Omental fat pad (tissue), 4 donors: ENCODE measurements around the gene GRIK1. TPM values are rescaled to one million over a fixed set of nuclear protein-coding genes. Genes with fewer than 3 reads are reported as not detected.

ENCODE experiments used
- ATAC-seq: fragments of 150-250 bp; one replicate; pipeline ENCODE4 v1.9.1; 2016; ENCODE audit warnings: mild to moderate bottlenecking, moderate library complexity; ENCODE audit not compliant: low FRiP score
- DNase-seq: peaks from one replicate; pipeline ENCODE4 v3.0.0-alpha.2; 2019; ENCODE audit warnings: low spot score
- total RNA-seq, 4 donors: library from RNA; depleted of rRNA; stranded (reverse); fragments of >200 nt; gene quantifications; one replicate each; pipeline ENCODE4 v1.1.0, GENCODE V29; 2016
- TF ChIP-seq, protein P1 (sequence below), 3 donors: fragments of 450-650 bp; IDR thresholded peaks; one replicate each; pipeline ENCODE4 v1.5.1; 2016 to 2017; ENCODE audit warnings: antibody characterized with exemption in 3 of 3, mild to moderate bottlenecking in 3 of 3, moderate library complexity in 2 of 3

Gene GRIK1
- total RNA-seq, 4 donors from 2014 or later: 0.09 to 0.44 (median 0.32) TPM; not detected in 1

DNA sequence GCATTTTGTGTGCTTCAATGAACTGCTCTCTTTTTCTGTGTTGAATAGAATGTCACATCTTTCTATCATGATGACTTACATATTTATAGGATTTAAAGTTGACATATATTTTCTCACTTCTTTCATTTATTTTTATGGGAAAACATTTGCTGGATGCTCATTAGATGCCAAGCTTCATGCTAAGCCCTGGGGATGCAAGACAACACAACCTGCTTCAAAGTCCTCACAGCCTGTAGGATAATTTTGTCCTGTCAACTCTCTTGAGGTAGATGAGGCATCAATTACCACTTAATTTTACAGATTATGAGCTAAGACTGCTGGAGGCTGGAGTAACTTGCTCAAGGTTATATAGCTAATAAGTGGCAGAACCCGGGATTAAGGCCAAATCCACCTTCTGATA lies 264.3 kb downstream of the GRIK1 start:
- TF ChIP-seq, protein P1, sequence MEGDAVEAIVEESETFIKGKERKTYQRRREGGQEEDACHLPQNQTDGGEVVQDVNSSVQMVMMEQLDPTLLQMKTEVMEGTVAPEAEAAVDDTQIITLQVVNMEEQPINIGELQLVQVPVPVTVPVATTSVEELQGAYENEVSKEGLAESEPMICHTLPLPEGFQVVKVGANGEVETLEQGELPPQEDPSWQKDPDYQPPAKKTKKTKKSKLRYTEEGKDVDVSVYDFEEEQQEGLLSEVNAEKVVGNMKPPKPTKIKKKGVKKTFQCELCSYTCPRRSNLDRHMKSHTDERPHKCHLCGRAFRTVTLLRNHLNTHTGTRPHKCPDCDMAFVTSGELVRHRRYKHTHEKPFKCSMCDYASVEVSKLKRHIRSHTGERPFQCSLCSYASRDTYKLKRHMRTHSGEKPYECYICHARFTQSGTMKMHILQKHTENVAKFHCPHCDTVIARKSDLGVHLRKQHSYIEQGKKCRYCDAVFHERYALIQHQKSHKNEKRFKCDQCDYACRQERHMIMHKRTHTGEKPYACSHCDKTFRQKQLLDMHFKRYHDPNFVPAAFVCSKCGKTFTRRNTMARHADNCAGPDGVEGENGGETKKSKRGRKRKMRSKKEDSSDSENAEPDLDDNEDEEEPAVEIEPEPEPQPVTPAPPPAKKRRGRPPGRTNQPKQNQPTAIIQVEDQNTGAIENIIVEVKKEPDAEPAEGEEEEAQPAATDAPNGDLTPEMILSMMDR (IDR thresholded peaks at IDR 0.05): no peak
- no peak for DNase-seq
- no peak for ATAC-seq

DNA sequence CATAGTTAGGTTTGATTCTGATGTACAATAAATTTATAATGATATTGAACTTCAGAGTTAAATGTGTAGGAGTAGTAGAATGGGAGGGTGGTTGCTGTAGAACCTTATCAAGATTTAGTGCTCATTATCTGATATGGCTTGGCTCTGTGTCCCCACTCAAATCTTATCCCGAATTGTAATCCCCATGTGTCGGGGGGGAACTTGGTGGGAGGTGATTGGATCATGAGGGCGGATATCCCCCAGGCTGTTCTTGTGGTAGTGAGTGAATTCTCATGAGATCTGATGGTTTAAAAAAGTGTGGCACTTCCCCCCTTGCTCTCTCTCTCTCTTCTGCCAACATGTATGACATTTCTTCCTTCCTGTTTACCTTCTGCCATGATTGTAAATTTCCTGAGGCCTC lies 265.5 kb downstream of the GRIK1 start:
- TF ChIP-seq, protein P1 (IDR thresholded peaks at IDR 0.05): no peak
- ATAC-seq (no peak), DNase-seq (no peak)

DNA sequence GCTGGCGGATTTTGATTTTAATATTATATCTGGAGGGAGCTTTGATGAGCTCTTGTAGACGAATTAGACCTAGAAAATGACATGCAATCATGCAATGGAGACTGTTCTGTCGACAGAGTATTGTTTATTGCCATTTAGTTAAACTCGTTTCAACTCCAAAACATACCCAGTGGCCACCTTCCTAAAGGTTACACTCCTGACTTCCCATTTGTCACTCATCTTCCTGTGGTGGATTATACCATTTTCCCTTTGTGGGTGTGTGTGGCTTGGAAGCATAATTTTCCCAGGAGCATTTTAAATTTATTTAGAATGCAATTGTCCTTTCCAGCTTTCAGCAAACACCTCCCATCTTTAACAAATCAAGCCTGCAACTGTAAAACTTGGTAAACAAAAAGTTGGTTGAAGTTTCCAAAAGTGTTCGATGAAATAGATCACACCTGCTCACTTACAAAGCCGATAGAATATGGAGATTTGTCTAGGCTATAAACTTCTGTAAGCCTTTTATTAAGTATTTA lies 266.6 kb downstream of the GRIK1 start:
- TF ChIP-seq, protein P1 (IDR thresholded peaks at IDR 0.05): no peak
- DNase-seq: no peak
- no peak for ATAC-seq

- DNase-seq: no peak
- TF ChIP-seq, protein P1 (IDR thresholded peaks at IDR 0.05): no peak
- no peak for ATAC-seq
These were observed 268.1 kb downstream of the GRIK1 start for GRCh38 chr21:29671728-29672127.

GRCh38 chr21:29670228-29670627 lies 269.6 kb downstream of the GRIK1 start:
- ATAC-seq (no peak), DNase-seq (no peak)
- TF ChIP-seq, protein P1 (IDR thresholded peaks at IDR 0.05): no peak

DNA sequence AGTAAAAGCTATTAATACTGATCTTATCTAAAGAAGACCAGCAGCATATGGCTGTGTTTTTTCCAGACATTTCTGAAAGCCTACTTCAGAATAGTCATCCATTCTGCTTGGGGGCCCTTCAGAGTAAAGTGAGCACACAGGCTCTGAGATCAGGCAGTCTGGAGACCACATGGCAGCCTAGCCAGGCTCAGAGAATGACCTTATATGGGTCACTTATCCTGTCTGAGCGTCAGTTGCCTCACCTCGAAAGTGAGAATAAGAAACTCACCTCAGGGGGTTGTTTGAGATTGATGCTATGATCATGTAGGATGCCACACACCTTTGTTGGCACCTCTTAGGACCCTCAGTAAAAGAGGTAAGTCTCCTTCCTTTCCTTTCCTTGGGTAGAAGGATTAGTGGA lies 270.4 kb downstream of the GRIK1 start:
- no peak for ATAC-seq
- TF ChIP-seq, protein P1 (IDR thresholded peaks at IDR 0.05): no peak

DNA sequence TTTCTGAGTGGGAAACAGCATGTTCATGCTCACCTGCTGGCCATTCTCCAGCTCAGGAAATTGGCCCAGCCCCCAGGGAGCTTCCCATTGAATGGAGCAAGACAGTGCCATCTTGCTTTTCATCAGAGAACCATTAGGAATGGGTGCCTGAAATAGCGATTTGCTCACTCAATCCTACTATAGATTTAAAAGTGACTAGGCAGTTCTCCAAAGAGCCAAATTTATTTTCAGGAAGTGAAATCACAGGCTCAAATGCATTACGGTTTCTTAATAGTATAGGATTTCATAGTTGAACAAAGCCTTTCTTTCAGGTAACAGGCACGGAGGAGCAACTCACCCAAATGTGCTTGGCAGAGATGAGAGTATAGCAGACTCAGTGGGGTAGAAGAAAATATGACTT lies 272.1 kb downstream of the GRIK1 start:
- no peak for ATAC-seq
- DNase-seq: no peak
- TF ChIP-seq, protein P1 (IDR thresholded peaks at IDR 0.05): no peak

More for the DNA sequence above, 270.4 kb downstream of the GRIK1 start:
- DNase-seq: no peak
